GM18517 (cell line): ENCODE results near the gene GJE1.
"Not testable (repeated sequence)": the region's sequence is repeated elsewhere in the genome, so short reads cannot be mapped to it uniquely, and the experiment has no call there.

ENCODE experiments used
- ATAC-seq: cut with Tn5 transposase; IDR thresholded peaks from one replicate; pipeline ENCODE4 v1.9.1; 2021; ENCODE audit warnings: mild to moderate bottlenecking, moderate library complexity; ENCODE audit not compliant: unreplicated experiment

Gene GJE1, protein sequence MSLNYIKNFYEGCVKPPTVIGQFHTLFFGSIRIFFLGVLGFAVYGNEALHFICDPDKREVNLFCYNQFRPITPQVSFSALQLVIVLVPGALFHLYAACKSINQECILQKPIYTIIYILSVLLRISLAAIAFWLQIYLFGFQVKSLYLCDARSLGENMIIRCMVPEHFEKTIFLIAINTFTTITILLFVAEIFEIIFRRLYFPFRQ

DNA sequence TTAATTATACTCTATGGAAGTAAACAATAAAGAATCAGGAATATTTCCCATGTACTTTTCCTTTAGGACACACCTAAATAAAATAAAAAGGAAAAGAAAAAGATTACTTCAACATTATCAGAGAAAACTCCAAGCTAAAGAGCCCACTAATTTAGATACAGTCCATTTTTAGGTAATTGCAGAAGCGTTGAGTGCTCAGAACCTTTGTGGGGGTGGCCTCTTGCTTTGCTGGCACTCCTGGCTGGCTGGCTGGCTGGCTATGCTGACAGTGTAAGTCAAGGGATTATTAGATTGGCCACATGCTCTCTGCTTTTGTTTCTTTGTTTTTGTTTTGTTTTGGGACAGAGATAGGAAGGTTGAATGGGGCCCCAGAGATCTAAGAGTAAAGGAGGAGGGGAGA, at the start of gene GJE1:
TSS of gene GJE1 (plus strand) at position 301 of the 400 bp plus-strand sequence. CDS start 234 bp downstream, outside the sequence.
- ATAC-seq: no peak

DNA sequence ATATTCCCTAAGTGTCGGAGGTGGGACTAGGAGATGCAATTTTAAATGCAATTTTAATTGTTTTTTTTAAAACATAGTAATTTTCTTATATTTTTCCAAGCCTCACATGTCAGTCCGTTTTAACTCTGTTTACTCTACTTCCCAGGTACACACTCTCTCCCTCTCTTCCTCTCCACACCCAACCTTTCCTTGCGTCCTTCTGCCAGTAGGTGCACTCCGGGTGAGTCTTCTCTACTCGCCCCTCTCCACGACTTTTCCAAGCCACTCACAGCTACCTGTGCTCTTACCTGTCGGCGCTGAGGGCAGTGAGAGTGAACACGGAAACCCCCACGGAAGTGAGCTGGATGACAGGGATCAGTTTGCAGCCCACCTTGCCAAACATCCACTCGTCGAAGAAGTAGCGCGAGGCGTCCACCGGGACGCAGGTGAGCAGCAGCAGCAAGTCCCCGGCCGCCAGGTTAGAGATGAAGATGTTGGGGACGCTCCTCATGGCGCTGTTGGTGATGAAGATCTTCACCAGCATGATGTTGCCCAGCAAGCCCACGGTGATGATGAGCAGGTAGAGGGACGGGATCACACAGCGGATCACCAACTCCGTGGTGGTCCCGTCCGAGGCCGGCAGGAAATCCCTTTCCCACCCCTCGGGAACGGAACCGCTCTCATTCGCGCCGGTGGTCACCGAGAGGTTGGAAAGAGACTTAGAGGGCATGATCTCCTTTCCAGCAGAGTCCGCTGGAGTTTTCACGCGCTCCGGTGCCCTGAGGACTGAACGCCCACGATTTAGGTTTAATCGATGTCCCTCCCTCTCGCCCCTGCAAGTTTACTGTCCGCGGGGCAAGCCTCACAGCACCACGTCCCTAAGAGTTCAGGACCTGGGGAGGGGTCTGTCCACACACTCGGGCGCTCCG, 44.5 kb upstream of the GJE1 start:
- no peak for ATAC-seq

DNA sequence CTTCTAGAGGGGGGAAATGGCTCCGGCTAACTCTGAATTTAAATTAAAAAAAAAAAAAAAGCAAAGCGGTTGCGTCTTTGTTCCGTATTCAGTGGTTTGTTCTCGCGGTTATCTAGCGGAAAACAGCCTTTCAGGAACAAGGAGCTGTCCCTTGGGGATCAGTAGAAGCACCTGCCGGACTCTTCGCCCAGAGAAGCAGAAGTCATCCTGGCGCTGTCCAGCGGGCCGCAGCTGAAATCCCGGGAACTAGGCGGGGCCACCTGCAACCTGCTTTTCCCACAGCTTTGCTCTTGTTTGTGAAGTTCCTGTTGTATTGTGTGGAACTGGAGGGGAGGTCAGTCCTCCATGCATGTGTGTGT, 43.9 kb upstream of the GJE1 start:
- no peak for ATAC-seq

DNA sequence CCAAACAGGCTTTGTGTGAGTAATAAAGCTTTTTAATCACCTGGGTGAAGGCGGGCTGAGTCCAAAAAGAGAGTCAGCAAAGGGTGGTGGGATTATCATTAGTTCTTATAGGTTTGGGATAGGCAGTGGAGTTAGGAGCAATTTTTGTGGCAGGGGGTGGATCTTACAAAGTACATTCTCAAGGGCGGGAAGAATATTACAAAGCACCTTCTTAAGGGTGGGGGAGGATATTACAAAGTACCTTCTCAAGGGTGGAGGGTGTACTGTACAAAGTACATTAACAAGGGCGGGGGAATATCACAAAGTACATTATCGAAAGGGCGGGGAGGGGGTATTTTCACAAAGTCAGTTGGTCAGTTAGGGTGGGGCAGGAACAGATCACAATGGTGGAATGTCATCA, 27.9 kb upstream of the GJE1 start:
- ATAC-seq: not testable (repeated sequence)

DNA sequence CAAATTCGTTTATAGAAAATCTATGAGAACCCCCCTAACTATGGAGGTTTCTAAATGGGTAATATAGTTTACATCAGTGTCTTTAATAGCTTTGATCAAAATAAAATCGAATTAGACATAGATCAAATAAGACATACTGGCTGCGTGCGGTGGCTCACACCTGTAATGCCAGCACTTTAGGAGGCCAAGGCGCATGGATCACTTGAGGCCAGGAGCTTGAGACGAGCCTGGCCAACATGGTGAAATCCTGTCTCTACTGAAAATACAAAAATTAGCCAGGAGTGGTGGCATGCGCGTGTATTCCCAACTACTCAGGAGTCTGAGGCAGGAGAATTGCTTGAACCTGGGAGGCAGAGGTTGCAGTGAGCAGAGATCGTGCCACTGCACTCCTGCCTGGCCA, 21.9 kb upstream of the GJE1 start:
- not testable (repeated sequence) for ATAC-seq

DNA sequence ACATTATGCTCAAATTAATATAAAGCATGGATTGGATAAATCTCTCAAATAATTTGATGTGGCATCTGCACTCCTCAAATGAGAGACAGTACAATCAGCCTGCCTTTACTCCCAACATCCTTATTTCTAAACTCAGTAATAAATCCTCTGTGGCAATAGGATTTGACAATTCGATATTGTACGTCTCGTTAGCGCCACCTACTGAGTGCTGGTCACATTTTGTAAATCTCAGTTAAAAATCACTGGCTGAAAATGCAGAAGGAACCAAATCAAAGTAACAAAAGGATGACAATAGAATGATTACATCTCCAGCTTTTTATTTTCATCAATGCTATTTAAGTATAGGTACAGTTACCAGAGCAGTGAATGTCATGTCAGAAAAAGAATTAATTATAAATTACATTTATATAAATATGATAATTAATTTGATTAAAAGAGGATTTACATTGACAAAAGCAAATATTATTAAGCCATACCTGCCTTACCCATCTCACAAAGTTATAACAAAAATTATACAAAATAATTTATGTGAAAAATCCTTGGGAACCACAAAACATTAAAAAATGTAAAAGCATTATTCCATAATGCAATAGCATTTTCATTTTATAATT, 20.2 kb upstream of the GJE1 start:
- ATAC-seq: no peak

DNA sequence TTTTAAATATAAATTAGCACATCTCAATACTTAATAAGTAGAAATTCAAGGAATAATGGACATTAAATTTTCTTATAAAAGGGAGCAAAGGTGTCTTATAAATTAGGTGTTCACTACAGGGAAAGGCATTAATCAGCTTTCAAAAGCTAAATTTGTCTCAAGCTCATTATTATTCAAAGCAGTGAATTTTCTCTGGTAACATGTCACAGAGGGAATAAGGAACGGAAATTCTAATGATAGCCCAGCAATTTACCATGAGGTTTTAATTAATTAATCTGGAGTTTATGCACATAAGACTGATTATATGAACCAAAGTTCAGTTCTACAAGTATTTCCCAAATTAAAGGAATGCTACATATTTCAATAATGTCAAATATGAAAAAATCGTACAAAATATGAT, 15.4 kb upstream of the GJE1 start:
- ATAC-seq: no peak

DNA sequence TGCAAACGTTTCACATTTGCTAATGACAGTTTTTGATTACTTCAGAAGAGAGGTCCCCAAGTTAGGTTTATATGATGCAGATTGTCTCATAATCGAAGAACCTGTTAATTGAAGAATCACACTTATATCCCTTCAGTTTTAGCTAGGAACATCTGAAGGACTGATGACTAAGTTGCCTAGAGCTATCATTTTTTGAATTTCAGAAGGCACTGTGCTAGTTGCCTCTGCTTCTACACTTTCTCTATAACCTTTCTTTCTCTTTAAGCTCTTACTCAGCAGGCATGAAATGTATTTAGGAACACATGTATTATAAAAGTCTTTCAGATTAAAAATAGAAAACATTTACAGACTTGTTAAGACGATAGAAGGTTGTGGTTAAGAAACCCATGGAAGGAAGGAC, 14.4 kb upstream of the GJE1 start:
- ATAC-seq: no peak

DNA sequence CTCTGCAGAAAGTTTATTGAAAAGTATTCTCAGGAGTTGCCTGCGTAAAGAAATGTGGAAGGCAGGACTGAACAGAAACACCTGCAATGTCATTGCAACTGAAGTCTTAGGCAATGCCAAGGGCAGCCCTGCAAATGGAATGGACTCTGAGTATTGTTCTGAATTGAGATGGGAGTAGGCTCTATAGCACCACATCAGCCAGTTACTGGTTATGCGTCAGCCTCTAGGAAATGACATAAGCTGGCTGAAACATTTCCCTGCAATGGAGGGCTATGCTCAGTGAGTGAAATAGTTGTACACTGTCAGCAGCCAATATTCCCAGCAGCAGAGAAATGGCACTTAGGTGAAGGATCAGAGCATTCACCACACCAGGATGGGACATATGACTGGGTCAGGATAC, 13.8 kb upstream of the GJE1 start:
- ATAC-seq: no peak

DNA sequence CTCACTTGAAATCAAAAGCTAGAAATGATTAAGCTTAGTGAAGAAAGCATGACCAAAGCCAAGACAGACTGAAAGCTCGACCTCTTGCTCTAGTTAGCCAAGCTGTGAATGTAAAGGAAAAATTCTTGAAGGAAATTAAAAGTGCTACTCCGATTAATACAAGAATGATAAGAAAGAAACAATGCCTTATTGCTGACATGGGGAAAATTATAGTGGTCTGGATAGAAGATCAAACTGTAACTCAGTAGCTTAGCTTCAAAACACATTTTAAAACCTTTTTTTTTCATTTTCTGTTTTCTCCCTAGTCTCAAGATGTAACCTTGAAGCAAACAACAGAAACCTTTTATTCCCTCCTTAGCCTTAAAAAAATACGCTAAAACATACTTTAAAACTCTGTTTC, 11.4 kb upstream of the GJE1 start:
- ATAC-seq: no peak

DNA sequence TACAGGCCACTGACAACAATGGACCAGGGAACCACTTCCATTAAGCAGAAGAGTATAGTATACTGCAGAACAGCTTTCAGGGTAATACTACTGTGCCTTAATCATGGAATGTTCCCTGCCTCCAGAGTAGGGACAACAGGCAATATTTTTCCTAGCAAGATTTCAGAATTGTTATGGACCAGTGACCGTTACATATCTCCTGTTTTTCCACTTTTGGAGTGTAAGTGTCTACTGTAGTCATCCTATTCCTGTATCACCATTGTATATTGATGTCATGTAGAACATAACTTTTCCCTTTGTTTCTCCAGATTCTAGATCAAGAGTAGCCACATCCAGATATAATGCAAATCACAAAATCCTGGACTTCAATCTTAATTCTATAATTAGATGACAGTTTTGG, 1.9 kb upstream of the GJE1 start:
- no peak for ATAC-seq

DNA sequence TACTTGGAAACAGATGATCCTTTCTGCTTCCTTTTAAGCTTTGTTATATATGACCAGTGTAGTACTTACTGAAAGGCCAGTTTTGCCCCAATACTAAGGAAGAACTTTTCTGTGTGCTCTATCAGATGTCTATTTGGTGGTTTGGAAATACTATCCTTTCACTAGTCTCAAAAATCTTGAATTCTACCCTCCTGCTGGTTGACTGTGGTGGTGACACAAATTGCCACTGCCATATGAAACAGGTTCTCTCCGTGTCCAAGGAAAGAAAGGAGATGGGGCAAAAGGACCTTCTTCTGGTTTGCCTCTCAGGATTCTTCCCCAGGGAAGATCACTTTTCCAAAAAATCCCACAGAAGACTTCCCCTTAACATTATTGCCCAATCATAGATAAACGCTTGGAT, 6.2 kb downstream of the GJE1 start:
- ATAC-seq: no peak

DNA sequence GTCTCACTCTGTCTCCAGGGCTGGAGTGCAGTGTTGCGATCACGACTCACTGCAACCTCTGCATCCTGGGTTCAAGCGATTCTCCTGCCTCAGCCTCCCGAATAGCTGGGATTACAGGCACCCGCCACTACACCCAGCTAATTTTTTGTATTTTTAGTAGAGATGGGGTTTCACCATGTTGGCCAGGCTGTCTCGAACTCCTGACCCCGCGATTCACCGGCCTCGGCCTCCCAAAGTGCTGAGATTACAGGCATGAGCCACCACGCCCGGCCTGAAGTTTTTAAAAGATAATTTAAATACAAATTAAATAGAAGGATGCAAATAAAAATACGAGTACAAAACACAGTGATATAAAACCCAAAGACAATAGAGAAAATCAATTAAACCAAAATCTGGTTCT, 8.8 kb downstream of the GJE1 start:
- not testable (repeated sequence) for ATAC-seq

DNA sequence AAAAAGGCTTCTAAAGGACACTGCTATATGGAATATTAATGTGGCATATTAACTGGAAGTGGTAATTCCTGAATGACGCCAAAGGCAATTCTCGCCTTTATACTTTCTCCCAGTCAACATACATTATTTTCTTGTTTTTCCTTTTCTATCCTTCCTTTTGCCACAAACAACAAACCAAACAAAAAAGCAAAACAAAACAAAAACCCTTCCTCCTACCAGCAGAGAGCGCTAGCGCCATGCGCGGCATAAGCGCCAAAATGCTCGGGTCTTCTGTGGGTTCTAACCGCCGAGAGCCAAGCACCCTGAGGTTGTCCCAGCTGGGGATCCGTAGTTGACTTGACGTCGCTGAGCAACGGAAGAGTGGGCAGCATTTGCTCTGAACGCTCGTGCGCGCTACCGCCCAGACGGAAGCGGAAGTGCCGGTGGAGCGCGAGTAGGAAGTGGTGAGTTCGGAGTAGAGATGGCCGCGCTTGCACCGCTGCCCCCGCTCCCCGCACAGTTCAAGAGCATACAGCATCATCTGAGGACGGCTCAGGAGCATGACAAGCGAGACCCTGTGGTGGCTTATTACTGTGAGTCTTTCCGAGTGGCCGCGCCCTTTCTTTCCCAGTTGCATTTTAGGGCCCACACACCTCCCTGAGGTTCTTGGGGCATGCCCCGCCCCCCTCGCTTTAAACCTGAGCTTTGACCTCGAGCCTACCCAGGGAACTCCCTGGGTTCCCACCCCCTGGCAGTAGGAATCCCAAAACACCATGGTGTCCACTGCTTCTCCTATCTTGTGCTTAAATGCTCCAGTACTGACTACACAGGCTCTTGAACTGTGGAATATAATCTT, 14.3 kb downstream of the GJE1 start, which contains the start of the genes NMBR and VTA1:
TSS of gene NMBR (minus strand) at position 295 of the 835 bp plus-strand sequence. CDS start 58,464 bp downstream, outside the sequence.
TSS of gene VTA1 (plus strand) at position 436 of the 835 bp plus-strand sequence. CDS start at position 461, 25 bp downstream.
- peak; percentile 99 for ATAC-seq

DNA sequence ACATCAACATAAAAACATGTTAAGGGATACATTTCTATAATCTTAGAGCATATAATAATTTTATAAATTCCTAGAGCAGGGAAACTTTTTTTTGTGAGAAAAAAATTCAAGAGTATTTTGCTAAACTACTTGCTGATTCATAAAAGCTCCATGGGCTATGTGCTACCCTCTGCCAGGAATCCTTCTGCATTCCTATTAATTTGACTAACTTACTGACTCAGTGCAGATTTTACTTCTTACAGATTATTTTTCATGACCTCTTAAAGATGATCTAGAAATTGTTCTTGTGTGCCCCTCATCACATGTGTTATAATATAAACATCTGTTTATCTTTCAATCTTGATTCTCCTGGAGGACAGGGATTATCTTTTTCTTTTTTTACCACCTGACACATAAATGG, 20.0 kb downstream of the GJE1 start:
- ATAC-seq: no peak

DNA sequence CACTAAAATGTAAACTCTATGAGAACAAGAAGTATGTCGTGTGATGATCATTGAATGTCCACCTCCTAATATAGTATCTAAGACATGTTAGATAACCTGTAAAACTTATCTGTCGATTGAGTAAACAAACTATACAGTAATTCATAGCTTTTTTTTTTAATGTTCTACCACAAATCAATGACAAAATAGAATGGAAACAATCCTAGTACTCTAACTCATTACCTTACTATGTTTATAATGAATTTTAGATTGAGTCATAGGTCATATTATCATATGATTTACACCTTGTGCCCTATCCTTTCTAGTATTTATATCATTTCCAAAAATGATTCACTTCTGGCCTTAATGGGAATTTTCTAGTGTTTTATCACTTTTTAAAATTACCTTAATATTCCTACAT, 20.5 kb downstream of the GJE1 start:
- ATAC-seq: no peak

DNA sequence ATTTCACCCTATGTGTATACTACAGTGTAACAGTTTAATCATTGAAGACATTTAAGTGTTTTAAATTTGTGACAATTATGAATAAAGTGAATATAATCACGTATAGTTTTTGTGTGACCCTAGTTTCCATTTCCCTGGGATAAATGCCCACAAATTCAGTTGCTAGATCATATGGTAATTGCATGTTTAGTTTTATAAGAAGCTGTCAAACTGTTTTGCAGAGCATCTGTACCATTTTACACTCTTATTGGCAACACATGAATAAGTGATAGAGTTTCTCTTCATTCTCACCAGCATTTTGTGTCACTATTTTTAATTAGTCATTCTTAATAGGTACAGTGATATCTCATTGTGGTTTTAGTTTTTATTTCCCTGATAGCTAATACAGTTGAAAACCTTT, 21.6 kb downstream of the GJE1 start:
- ATAC-seq: no peak

DNA sequence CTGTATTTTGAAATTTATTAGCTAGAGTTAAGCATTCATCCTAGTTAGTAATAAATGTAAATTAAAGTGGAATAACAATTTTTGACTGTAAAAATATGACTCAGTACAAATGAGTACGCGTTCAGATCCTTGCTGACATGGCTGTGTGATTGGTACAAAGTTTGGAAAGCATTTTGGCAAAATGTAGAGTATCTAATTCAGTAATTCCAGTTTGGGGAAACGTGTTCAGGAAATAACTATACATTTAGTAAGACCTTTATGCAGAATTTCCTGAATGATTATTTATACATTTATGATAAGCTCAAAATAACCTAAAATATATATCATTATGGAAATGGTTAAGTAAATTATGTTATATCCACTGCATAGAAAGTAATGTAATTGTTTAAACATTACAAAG, 22.4 kb downstream of the GJE1 start:
- ATAC-seq: no peak

DNA sequence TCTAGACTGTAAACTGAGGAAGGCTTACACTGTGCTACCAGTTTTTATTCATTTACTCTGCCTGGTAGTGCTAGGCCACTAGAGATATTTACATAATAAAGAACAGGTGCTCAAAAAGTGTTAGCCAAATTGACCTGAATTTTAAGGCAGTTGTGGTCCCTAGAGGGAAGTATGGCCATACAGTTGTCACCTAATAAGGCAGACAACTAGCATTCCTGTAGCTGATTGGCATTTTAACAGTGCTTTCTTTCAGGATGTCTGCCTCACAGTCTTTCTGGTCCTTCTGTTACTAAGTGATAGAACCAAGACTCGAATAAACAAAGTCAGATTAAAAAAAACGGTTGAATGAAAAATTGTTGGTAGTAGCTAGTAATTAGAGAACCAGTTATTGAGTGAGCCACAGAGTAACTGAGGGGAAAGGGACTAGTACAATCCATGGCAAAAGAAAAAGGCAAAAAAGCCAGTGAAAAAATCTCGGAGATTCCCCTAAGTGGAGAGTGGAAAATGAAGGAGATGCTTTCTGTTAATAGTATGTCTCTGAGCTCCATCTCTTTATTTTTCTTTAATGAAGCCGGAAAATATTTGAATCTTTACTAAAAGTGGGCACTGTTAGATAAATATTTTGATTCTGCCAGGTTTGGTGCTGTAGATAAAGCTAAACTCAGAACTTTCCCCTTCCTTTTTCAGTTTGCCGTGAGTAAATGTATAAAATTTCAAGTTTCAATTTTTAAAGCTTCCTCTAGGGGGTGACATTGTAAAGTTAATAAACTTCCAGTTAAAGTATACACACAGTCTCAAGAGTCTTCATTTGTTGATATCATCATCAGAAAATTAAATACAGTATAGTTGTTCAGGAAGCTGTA, 23.4 kb downstream of the GJE1 start:
- ATAC-seq: no peak

DNA sequence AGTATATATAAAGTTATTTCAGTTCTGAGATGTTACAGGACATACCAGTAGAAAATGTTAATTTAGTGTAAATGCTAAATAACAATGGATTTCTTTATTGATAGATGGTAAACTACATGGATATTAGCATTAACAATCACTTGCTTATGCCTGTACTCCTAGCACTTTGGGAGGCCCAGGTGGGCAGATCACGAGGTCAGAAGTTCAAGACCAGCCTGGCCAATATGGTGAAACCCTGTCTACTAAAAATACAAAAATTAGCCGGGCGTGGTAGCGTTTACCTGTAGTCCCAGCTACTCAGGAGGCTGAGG, 24.0 kb downstream of the GJE1 start:
- ATAC-seq: not testable (repeated sequence)
